Trophoblast cell (in vitro differentiated cells and primary cell): ENCODE results near the gene SUSD5.

Experiments used
- DNase-seq, 2 donors: peaks; one replicate each; pipeline ENCODE4 v3.0.0-alpha.2; 2016
- H2AFZ ChIP-seq: 2 replicates; pipeline ENCODE4 v1.6.1; 2013; ENCODE audit warnings: low read length, moderate library complexity, mild to moderate bottlenecking; ENCODE audit not compliant: insufficient read depth, poor library complexity
- H2AK5ac ChIP-seq: 2 replicates; pipeline ENCODE4 v1.6.1; 2013; ENCODE audit warnings: mild to moderate bottlenecking, low read length
- H2BK120ac ChIP-seq: 2 replicates; pipeline ENCODE4 v1.6.1; 2013; ENCODE audit warnings: low read length, mild to moderate bottlenecking, moderate library complexity; ENCODE audit not compliant: insufficient read depth, poor library complexity
- H2BK12ac ChIP-seq: 2 replicates; pipeline ENCODE4 v1.6.1; 2013; ENCODE audit warnings: mild to moderate bottlenecking, low read length, moderate library complexity
- H2BK5ac ChIP-seq: 2 replicates; pipeline ENCODE4 v1.6.1; 2013; ENCODE audit warnings: low read length, low read depth, moderate library complexity, mild to moderate bottlenecking; ENCODE audit not compliant: poor library complexity
- H3K14ac ChIP-seq: 2 replicates; pipeline ENCODE4 v1.6.1; 2013; ENCODE audit warnings: mild to moderate bottlenecking, low read length
- H3K18ac ChIP-seq: 2 replicates; pipeline ENCODE4 v1.6.1; 2013; ENCODE audit warnings: mild to moderate bottlenecking, low read length
- H3K23ac ChIP-seq: 2 replicates; pipeline ENCODE4 v1.6.1; 2013; ENCODE audit warnings: low read length
- H3K27ac ChIP-seq: 2 replicates; pipeline ENCODE4 v1.5.1; 2013; ENCODE audit warnings: low read depth, mild to moderate bottlenecking, inconsistent platforms, low read length, moderate library complexity
- H3K27me3 ChIP-seq: 2 replicates; pipeline ENCODE4 v1.6.1; 2013; ENCODE audit warnings: inconsistent platforms, mild to moderate bottlenecking, low read length, moderate library complexity; ENCODE audit not compliant: insufficient read depth
- H3K36me3 ChIP-seq, 2 experiments: 1 replicate in 1 of 2; 2 replicates in 1 of 2; pipeline ENCODE4 v1.6.1; 2013; ENCODE audit warnings: low read length in 2 of 2, mild to moderate bottlenecking in 2 of 2, moderate library complexity in 1 of 2; ENCODE audit not compliant: insufficient read depth in 2 of 2, control insufficient read depth in 1 of 2
- H3K4ac ChIP-seq: 2 replicates; pipeline ENCODE4 v1.6.1; 2013; ENCODE audit warnings: low read depth, mild to moderate bottlenecking, low read length, moderate library complexity
- H3K4me1 ChIP-seq, 2 experiments: 1 replicate in 1 of 2; 2 replicates in 1 of 2; pipeline ENCODE4 v1.6.1; 2013; ENCODE audit warnings: low read length in 2 of 2, mild to moderate bottlenecking in 2 of 2, moderate library complexity in 1 of 2; ENCODE audit not compliant: insufficient read depth in 2 of 2, control insufficient read depth in 1 of 2
- H3K4me2 ChIP-seq: 2 replicates; pipeline ENCODE4 v1.6.1; 2013; ENCODE audit warnings: inconsistent platforms, mild to moderate bottlenecking, low read length, moderate library complexity
- H3K4me3 ChIP-seq: 2 replicates; pipeline ENCODE4 v1.5.1; 2013; ENCODE audit warnings: mild to moderate bottlenecking, low read depth, low read length, inconsistent platforms
- H3K79me1 ChIP-seq: one replicate; pipeline ENCODE4 v1.6.1; 2013; ENCODE audit warnings: low read length
- H3K79me2 ChIP-seq: 2 replicates; pipeline ENCODE4 v1.6.1; 2013; ENCODE audit warnings: low read length, mild to moderate bottlenecking; ENCODE audit not compliant: control insufficient read depth, insufficient read depth, poor library complexity
- H3K9ac ChIP-seq: 2 replicates; pipeline ENCODE4 v1.6.1; 2013; ENCODE audit warnings: mild to moderate bottlenecking, low read length
- H3K9me3 ChIP-seq: 2 replicates; pipeline ENCODE4 v1.6.1; 2013; ENCODE audit warnings: low read depth, mild to moderate bottlenecking, control low read depth, inconsistent platforms, low read length; ENCODE audit not compliant: insufficient read depth
- H4K12ac ChIP-seq: 2 replicates; pipeline ENCODE4 v1.6.1; 2013; ENCODE audit warnings: low read depth, mild to moderate bottlenecking, low read length, moderate library complexity
- H4K8ac ChIP-seq: 2 replicates; pipeline ENCODE4 v1.6.1; 2013; ENCODE audit warnings: low read depth, mild to moderate bottlenecking, low read length, moderate library complexity
- H4K91ac ChIP-seq: one replicate; pipeline ENCODE4 v1.6.1; 2013; ENCODE audit warnings: low read depth, mild to moderate bottlenecking, low read length, moderate library complexity
- WGBS: extraction: QIAGEN DNeasy Blood & Tissue Kit; methylation state at CpG from one replicate; pipeline ENCODE4 v1.1.7; 2013; ENCODE audit warnings: missing lambda C conversion rate; ENCODE audit not compliant: insufficient read length, insufficient coverage; ENCODE audit errors: extremely low coverage; 5-methylcytosine and 5-hydroxymethylcytosine counted together

Gene SUSD5

DNA sequence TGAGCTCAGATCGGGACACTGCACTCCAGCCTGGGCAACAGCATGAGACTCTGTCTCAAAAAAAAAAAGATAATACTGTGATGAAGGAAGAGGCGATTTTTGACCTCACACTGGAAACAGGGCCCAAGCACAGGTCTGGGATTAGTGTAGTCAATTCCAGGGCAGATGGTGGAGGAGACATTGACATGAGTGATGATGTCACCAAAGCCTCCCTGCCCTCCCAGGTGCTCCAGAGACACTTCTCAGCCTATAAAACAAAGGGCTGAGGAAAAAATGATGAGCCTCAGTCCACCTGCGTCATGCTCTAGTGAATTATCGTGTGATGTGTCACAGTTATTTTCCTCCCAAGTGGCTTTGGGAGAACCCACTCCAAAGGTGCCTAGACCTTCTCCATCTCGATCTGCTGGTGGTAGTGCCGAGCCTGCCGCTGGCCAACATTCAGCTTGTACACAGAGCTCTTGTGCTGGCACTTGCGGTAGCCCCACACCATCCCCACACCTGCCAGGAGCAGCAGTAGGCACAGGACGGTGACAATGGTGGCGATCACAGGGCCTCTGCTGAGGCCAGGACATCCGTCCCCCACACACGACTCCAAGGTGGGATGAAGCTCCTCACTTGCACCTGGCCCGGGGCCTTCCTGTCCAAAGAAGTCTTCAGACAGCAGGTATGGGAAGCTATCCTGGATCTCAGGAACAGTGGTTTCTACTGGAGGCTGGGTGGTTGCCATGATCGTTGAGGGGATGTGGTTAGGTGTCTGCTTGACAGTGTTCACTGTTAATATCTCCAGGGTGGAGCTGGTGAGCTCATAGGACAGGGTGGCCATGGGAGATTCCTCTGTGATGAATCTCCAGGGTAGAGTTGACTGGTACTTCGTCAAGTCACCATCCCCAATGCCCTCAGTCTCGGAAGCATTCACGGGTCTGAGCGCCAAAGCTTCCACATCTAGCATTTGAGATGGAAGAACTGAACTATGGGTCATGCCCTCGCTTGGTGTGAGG is 65.9 kb downstream of the SUSD5 start:
- H3K4ac ChIP-seq: no peak overlapping the region
- DNase-seq: no peak
- no peak overlapping the region for H4K8ac ChIP-seq
- H3K4me2 ChIP-seq: no peak overlapping the region
- H3K18ac ChIP-seq: no peak overlapping the region
- no CpG with 5 or more reads among the region's 19 CpGs for WGBS
- no peak overlapping the region for H2BK120ac ChIP-seq
- no peak overlapping the region for H2BK12ac ChIP-seq
- no peaks in the 10 kb centered on the region for H3K27me3 ChIP-seq
- no peak overlapping the region for H3K4me3 ChIP-seq
- H3K14ac ChIP-seq: no peak overlapping the region
- peaks cover 4 to 6% of the 10 kb centered on the region in 2 experiments for H3K4me1 ChIP-seq
- H3K23ac ChIP-seq: no peak overlapping the region
- H3K9me3 ChIP-seq: peaks cover 8% of the 10 kb centered on the region
- H3K9ac ChIP-seq: no peak overlapping the region
- no peaks in the 10 kb centered on the region for H3K36me3 ChIP-seq
- no peak overlapping the region for H4K12ac ChIP-seq
- no peak overlapping the region for H3K27ac ChIP-seq
- no peak overlapping the region for H2AK5ac ChIP-seq
- H4K91ac ChIP-seq: no peak overlapping the region
- H3K79me1 ChIP-seq: no peaks in the 10 kb centered on the region
- no peak overlapping the region for H2AFZ ChIP-seq
- no peaks in the 10 kb centered on the region for H3K79me2 ChIP-seq
- no peak overlapping the region for H2BK5ac ChIP-seq

DNA sequence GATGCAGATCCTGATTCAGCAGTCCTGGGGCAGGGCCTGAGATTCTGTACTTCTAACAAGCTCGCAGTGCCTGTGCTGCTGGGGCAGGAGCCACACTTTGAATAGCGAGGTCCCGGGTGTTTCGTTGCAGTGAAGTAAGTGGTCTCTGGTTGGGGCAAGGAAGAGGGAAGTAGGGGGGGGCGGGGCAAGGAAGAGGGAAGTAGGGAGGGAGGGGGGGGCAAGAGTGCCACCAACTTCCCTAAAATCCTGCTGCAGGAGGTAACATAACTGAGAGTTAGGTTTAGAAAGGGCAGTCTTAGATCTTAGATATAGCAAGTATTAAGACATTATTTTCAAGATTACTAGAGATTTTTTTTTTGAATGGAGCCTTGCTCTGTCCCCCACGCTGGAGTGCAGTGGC is 69.3 kb downstream of the SUSD5 start:
- no peak overlapping the region for H2BK12ac ChIP-seq
- H3K9ac ChIP-seq: no peak overlapping the region
- no peaks in the 10 kb centered on the region for H3K4me1 ChIP-seq
- no peak overlapping the region for H3K4me2 ChIP-seq
- no peak overlapping the region for H3K18ac ChIP-seq
- no peak overlapping the region for H3K4ac ChIP-seq
- H3K9me3 ChIP-seq: peaks cover 8% of the 10 kb centered on the region
- no peak overlapping the region for H2AK5ac ChIP-seq
- H2AFZ ChIP-seq: no peak overlapping the region
- peaks cover 3 to 6% of the 10 kb centered on the region in 2 experiments for H3K36me3 ChIP-seq
- DNase-seq: no peak
- H3K79me2 ChIP-seq: no peaks in the 10 kb centered on the region
- H4K8ac ChIP-seq: no peak overlapping the region
- no peak overlapping the region for H2BK120ac ChIP-seq
- H3K27me3 ChIP-seq: no peaks in the 10 kb centered on the region
- no peak overlapping the region for H3K14ac ChIP-seq
- H3K4me3 ChIP-seq: no peak overlapping the region
- WGBS: no CpG with 5 or more reads among the region's 6 CpGs
- H3K79me1 ChIP-seq: no peaks in the 10 kb centered on the region
- no peak overlapping the region for H4K12ac ChIP-seq
- no peak overlapping the region for H4K91ac ChIP-seq
- no peak overlapping the region for H2BK5ac ChIP-seq
- H3K23ac ChIP-seq: no peak overlapping the region
- H3K27ac ChIP-seq: no peak overlapping the region

DNA sequence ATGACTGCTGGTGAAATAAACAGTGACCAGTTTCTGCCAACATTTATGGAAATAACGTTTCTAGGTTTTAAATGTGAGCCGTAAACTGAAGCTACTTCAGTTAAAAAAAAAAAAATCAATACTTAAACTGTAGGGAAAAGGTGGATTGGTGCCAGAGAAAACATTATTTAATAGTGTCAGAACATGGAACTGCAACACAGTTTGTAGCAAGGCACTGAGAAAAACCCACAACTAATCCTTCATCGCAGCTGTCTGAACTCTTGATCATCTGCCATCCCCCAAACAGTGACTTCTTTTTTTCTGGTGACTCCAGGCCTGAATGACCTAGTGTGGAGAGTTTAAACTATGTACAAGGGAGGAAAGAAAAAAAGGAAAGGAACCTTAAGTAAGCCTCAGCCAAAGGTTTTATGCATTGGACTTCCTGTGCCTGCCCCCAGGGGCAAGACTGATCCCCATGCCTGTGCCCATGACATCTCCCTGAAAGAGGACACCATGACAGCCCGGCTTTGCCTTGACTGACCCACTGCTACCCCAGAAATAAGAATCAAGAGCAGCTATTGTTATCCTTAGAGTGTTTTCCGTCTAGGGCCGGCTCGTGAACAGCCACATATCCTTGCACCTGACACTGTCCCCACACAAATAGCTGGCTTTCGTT is 71.7 kb downstream of the SUSD5 start:
- Histone ChIP-seq H2AFZ (no peak overlapping the region), H2AK5ac (no peak overlapping the region), H3K4me2 (no peak overlapping the region), H3K9ac (no peak overlapping the region), H4K91ac (no peak overlapping the region), H3K18ac (no peak overlapping the region), H3K4me3 (no peak overlapping the region), H2BK12ac (no peak overlapping the region), H2BK120ac (no peak overlapping the region), H3K27ac (no peak overlapping the region), H3K4ac (no peak overlapping the region), H3K79me1 (no peaks in the 10 kb centered on the region), H2BK5ac (no peak overlapping the region), H3K27me3 (no peaks in the 10 kb centered on the region), H3K14ac (no peak overlapping the region), H4K12ac (no peak overlapping the region), H3K9me3 (no peaks in the 10 kb centered on the region), H4K8ac (no peak overlapping the region), H3K23ac (no peak overlapping the region), H3K79me2 (no peaks in the 10 kb centered on the region), H3K36me3 (peaks cover 7 to 12% of the 10 kb centered on the region in 2 experiments), H3K4me1 (peaks cover 0 to 2% of the 10 kb centered on the region in 2 experiments)
- WGBS: no CpG with 5 or more reads among the region's 8 CpGs
- no peak for DNase-seq

DNA sequence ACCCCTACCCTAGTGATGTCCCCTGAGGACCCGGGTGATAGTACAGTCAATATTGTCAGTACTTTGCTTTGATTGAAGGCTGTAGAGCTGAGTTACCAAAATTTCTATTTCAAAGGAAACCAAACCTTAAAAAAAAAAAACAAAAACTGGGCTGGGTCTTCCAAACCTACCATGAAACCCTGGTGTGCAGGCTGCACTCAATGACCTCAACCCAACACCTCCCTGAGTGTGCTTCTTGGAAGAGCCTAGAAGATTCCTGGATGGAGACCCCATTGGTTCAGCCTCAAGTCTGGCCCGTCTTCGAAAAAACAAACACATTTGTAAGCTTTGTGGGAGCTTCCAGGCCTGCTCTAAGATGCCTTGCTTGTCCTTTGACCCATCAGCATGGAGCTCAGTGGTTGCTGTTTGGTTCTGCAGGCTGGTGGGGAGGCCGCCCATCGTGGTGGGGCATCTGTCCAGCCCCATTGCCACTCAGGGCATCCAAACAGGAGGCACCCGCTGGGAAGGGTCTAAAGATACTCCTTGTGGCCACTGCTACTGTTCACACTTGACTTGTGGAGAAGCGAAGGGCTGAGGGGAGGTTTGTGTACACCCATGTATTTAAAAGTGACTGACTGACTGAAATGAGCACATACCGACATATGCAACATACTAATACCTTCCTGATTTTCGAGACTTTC is 72.6 kb downstream of the SUSD5 start:
- Histone ChIP-seq H3K79me2 (no peaks in the 10 kb centered on the region), H3K4ac (no peak overlapping the region), H3K9ac (no peak overlapping the region), H3K4me3 (no peak overlapping the region), H3K18ac (no peak overlapping the region), H3K4me1 (peaks cover 0 to 2% of the 10 kb centered on the region in 2 experiments), H2BK120ac (no peak overlapping the region), H4K8ac (no peak overlapping the region), H2BK5ac (no peak overlapping the region), H2AFZ (no peak overlapping the region), H4K12ac (no peak overlapping the region), H3K23ac (no peak overlapping the region), H3K79me1 (no peaks in the 10 kb centered on the region), H3K9me3 (no peaks in the 10 kb centered on the region), H3K27me3 (no peaks in the 10 kb centered on the region), H3K14ac (no peak overlapping the region), H3K4me2 (no peak overlapping the region), H3K27ac (no peak overlapping the region), H3K36me3 (peaks cover 7 to 13% of the 10 kb centered on the region in 2 experiments), H2BK12ac (no peak overlapping the region), H2AK5ac (no peak overlapping the region), H4K91ac (no peak overlapping the region)
- no CpG with 5 or more reads among the region's 9 CpGs for WGBS
- no peak for DNase-seq
